HG02970 (cell line): ENCODE results near the gene SORCS2.

Experiments
- ATAC-seq: cut with Tn5 transposase; IDR thresholded peaks from one replicate; pipeline ENCODE4 v1.9.1; 2021; ENCODE audit warnings: mild to moderate bottlenecking, moderate library complexity, moderate number of reproducible peaks; ENCODE audit not compliant: unreplicated experiment, low FRiP score

The SORCS2 gene

DNA sequence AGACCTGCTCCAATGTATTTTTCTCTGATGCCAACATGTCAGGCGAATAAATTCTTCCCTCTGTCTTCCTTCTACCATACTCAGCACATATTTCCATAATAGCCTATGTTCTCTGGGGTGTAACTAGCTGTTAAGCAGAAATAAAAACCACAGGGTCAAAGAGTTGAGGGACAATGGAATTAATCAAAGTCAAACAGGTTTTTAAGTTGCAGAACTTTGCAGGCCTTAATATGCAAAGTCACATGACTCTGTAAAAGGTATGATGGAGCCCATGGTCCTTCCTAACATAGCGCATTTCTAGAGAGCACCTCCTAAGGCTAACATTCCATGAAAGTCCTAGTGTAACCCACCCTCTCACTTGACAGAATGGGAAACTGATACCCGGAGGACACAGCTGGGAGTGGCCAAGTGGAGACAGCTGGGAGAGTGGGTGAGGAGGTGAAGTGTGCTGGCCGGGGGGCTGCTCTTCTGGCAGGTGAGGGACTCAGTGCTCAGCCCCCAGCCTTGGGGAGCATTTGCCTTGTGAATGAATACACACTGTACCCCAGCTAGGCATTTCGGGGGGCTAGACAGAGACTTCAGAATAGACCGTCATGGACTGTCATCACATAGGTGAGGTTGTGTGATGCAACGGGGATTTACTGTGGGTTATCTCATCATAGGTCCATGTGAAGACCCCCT, 8.4 kb upstream of the SORCS2 start:
- ATAC-seq = no peak

DNA sequence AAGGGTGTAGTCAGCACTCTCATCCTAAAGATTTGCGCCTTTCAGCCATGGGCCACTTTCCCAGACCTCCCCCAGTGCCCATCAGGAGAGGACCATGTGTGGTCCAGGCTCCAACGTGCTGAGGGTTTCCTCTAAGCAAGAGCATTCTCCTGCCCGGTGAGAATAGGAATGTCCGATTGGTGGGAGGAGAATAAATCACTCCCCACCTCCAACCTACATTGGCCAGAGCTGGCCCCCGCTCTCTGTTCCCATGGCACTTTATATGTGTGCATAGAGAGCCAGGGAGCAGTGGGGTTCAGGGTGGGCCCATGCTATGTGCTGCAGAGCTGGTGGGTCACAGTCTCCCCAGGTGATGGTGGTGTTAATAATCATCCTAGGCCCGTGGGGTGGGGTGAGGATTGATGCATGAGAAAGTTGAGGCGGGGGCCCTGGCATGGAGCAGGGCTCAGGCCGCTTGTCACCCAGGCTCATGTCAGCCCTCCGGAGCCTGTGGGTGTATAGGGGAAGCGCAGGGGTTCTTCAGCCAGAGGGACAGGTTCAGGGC, 6.8 kb upstream of the SORCS2 start:
- ATAC-seq = no peak

DNA sequence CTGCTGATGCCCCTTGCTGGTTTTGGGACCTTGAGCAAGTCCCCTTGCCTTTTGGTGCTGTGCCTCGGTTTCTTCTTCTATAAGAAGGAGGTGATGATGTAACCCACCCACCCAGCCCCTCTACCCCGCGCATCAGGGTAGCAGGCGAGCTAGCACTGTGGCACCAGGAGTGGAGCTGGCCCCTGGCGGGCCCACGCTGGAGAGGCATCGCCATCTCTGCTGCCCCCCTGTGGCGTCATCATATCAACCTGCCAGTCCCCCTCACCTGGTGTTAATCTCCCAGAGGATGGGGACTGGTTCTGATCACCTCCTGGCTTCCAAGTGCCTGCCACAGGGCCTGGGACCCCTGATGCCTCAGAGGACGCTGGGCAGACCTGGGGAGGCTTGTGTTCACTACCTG, 6.3 kb upstream of the SORCS2 start:
- ATAC-seq = no peak

GRCh38 chr4:7186516-7187167, 5.7 kb upstream of the SORCS2 start:
- no peak for ATAC-seq

DNA sequence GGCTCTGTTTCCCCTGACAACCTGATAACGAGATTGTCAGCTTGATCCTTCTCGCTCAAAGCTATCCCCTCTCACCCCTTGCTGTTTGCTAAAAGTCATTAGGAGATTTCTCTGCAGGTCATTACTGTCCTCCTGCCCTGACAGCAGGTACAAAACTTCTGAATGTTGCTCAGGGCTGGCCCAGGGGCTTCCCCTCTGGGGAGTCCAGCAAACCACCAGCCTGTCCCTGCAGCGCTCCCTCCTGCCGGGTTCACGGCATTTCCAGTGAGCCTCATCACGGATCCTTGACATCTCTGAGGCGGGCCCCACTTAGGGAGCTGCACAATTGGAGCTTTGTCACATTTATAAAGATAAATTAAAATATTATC, 5.2 kb upstream of the SORCS2 start:
- no peak for ATAC-seq

GRCh38 chr4:7187691-7188090, 4.6 kb upstream of the SORCS2 start:
- ATAC-seq = no peak

DNA sequence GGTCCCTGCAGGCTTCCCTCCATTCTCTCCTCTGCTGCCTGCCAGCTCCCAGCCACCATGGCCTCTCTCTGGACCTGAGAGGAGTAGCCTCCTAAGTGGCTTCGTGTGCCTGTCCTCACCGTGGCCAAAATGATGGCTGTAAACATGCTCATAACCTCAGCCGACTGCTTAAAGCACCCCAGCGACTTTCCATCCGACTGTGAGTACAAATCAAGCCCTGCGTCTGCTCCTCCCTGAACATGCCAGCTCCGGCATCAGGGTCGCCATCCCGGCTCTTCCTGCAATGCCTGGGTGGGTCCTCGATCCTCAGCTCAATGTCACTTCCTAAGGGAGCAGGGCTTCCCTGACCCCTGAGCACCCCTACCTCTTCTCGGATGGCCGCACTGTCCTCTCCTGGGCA, 3.3 kb upstream of the SORCS2 start:
- ATAC-seq = no peak

DNA sequence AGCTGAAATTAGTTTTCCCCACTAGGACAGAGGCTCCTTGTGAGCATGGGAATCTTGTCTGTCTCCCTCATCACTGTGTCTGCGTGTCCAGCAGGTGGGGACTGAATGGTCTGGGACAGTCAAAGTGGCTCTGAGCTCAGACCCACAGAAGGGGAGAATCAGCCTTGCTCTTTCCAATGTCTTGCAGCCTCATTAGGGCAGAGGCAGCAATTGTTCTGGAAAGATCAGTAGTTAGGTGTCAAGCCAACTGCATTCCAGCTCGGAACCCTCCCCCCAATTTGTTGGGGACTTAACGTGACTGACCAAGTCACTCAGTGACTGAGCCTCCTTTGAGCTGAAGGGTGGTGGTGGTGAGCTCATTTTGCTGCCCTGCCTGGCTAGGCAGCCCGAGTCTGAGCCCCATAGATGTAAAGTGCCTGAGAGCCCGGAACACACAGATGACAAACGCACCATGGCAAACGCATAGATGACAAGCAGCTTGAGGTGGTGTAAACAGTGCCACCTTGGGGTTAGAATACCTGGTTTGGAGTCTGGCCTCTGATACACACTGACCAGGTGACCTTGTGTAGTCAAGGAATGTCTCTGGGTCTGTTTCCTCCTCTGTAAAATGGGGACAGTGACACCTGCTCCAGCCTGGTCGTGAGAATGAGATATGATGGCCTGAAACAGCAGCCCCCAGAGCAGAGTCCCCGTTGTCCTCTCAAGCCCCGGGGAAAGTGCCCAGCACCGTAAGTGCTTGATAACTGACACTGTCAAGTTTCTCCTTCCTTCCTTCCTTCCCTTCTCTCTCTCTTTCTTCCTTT, 2.7 kb upstream of the SORCS2 start:
- no peak for ATAC-seq

GRCh38 chr4:7190278-7190594, 2.1 kb upstream of the SORCS2 start:
- no peak for ATAC-seq

DNA sequence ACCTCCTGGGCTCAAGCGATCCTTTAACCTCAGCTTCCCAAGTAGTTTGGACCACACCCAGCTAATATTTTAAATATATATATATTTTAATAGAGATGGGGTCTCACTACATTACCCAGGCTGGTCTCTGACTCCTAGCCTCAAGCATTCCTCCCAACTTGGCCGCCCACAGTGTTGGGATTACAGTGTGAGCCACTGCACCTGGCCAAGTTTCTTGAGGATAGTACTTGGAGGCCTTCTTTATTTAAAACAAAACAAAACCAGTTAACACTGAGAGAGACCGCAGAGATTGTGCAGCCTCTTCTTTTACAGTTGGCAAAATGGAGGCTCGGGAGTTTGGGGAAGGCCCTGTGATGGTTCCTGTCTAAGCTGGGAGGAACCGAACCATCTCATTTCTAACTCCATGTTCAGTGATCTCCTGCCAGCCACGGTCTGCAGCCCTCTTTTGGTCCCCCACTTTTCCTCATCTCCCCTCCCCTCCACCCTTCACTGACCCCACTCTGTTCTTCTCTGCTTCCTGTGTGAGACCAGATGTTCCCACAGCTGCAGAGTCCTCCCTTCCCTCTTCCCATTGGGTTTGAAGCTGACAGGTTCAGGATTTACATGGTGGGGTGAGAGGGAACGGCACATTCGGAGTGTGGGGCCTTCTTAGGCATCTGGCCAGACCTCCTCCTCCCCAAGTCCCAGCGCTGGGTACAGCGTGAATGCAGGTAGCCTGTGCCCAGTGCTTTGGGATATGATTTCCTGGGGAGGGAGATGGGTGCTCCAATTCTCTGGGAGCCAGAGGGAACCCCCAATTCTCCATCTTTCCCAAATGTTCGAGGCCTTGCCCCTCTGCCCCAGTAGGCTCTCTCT, 1.4 kb upstream of the SORCS2 start:
- ATAC-seq = no peak

- no peak for ATAC-seq
Observed at GRCh38 chr4:7191546-7192251, 639 bp upstream of the SORCS2 start.

- ATAC-seq = no peak
Observed at GRCh38 chr4:7193030-7193958, 956 bp downstream of the SORCS2 start.

GRCh38 chr4:7194251-7195140, 2.2 kb downstream of the SORCS2 start:
- no peak for ATAC-seq

- no peak for ATAC-seq
Observed at GRCh38 chr4:7195141-7195515, 2.8 kb downstream of the SORCS2 start.

DNA sequence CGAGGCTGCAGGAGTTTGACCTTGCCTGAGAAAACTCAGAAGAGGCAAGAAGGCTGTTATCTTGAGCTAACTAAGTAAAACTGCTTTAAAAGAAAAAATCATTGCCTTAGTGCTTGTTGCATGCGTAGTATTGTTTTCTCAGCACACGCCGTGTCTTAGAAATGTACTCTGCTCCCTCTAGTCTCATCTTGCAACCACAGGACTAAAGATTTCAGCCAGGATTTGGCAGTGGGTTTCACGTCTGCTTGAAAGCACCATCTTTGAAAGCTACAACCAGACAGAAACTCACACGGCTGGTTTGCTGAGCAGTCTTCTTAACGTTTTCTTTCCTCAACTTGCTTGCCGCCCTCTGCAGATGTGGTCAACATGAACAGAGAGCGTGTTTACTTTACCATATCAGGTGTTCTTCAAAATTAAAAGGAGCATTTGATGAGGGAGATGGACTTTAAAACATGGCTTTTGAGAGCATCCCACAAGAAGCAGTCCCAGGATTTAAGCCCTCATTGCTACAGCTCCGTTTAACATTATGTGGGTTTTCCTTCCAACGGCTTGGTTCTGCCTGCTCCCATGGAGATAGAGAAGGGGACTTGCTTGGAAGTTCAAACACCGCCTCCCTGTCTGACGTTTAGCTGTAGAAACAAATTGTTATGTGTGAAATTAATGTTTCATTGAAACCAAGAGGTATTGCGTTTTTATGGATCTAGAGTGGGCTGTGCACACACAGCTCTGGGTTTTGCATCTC, 3.4 kb downstream of the SORCS2 start:
- ATAC-seq = no peak

DNA sequence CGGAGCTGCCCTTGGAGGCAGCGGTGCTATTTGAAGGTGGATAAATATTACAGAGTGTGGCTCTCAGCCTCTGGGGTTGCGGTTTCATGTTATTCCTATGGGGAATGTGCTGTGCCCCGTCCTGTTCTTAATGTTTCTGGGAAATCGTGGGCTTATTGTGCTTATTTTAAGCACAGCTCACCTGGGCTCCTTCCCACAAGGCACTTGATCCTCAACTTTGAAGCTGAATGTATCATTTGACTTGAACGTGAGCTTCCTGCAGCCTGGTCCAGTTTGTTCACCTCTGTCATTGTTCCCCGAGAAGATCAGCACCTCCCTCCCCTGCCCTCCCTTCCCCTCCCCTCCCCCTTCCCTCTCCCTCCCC, 3.9 kb downstream of the SORCS2 start:
- no peak for ATAC-seq

- no peak for ATAC-seq
Observed at GRCh38 chr4:7196736-7197135, 4.4 kb downstream of the SORCS2 start.
